IgD-negative memory B cell (primary cell): Measurements from ENCODE around the gene MSH4. TPM values are rescaled to one million over a fixed set of nuclear protein-coding genes. Genes with fewer than 3 reads are reported as not detected.

Source experiments
- H3K27ac Mint-ChIP-seq, 3 donors: one replicate each; pipeline ENCODE4 v1.8.0; 2020 to 2022; ENCODE audit warnings: mild to moderate bottlenecking in 3 of 3, mixed read lengths in 3 of 3, moderate library complexity in 1 of 3
- H3K27me3 Mint-ChIP-seq: one replicate; pipeline ENCODE4 v1.8.0; 2021; ENCODE audit warnings: mixed read lengths
- H3K36me3 Mint-ChIP-seq: one replicate; pipeline ENCODE4 v1.8.0; 2020; ENCODE audit warnings: mild to moderate bottlenecking, mixed read lengths
- H3K4me1 Mint-ChIP-seq, 3 donors: one replicate each; pipeline ENCODE4 v1.8.0; 2020 to 2022; ENCODE audit warnings: mixed read lengths in 3 of 3, mild to moderate bottlenecking in 1 of 3
- H3K4me3 Mint-ChIP-seq, 4 donors: one replicate each; pipeline ENCODE4 v1.8.0; 2020 to 2022; ENCODE audit warnings: mild to moderate bottlenecking in 4 of 4, mixed read lengths in 4 of 4, moderate library complexity in 3 of 4
- H3K9me3 Mint-ChIP-seq, 3 donors: one replicate each; pipeline ENCODE4 v1.8.0; 2020 to 2021; ENCODE audit warnings: mixed read lengths in 3 of 3, mild to moderate bottlenecking in 1 of 3
- polyA plus RNA-seq: library from polyadenylated mRNA; unstranded; fragments of 300-500 nt; fragmentation: Illumina TruSeq; gene quantifications from one replicate; pipeline ENCODE4 v1.2.3, GENCODE V29; 2021

The MSH4 gene
- polyA plus RNA-seq, 1 donor from 2014 or later = 0.10 TPM

DNA sequence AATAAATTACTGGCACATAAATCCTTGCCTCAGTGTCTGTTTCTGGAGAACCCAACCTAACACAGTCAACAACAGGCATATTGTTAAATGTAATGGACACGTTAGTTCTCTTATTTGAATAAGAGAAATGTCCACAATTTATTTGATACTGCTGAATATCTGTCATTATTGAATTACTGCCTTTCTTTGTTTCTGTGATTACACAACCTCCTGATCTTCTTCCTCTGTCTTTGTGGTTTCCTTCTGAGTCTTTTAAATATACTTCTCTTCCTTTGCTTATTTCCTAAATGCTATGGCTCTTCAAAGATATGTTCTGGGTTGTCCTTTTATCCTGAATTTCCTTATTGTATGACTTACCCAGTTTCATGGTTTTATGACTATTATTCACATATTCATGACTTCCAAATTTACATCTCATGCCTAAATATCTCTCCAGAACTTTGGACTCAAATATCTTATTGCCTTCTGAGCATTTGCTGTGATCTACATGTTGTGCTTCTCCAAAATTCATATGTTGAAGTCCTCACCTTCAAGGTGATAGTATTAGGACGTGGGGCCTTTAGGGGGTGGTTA lies 39.9 kb downstream of the MSH4 start:
- peaks cover 6% of the 10 kb centered on the region for H3K36me3 Mint-ChIP-seq
- H3K4me1 Mint-ChIP-seq = no peaks in the 10 kb centered on the region
- no peaks in the 10 kb centered on the region for H3K27me3 Mint-ChIP-seq
- no peak overlapping the region for H3K27ac Mint-ChIP-seq
- H3K9me3 Mint-ChIP-seq = peaks cover 5 to 14% (median 6%) of the 10 kb centered on the region in 3 donors
- H3K4me3 Mint-ChIP-seq = no peak overlapping the region

DNA sequence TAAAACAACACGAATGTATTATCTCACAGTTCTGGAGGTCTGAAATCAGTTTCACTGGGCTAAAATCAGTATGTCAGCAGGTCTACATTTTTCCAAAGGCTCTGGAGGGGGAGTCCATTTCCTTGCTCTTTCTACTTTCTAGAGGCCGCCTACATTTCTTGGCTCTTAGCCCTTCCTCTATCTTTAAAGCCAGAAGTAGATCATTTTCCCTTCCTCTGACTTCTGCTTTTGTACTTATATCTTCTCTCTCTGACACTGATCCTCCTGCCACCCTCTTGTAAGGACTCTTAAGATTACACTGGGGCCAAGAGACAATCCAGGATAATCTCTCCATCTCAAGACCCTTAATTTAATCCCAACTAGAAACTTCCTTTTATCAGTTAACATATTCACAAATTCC lies 41.4 kb downstream of the MSH4 start:
- H3K27me3 Mint-ChIP-seq = no peaks in the 10 kb centered on the region
- H3K27ac Mint-ChIP-seq = no peak overlapping the region
- H3K9me3 Mint-ChIP-seq = peaks cover 5 to 8% (median 5%) of the 10 kb centered on the region in 3 donors
- no peaks in the 10 kb centered on the region for H3K4me1 Mint-ChIP-seq
- H3K4me3 Mint-ChIP-seq = no peak overlapping the region
- peaks cover 6% of the 10 kb centered on the region for H3K36me3 Mint-ChIP-seq

DNA sequence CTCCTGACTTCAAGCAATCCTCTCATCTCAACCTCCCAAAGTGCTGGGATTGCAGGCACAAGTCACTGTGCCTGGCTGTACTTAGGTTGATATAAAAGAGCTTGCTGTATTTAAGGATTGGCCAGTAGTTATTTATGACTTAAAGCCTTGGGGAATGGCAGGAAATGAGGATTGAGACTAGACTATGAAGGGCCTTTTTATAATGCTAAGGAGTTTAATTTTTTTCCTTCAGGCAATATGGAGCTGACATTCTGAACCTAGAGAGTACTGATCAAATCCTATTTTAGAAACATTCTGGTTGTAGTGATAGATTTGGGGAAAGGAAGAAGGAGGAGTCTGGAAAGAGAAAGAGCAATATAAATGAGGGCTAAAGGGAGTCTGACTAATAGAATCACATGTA lies 44.7 kb downstream of the MSH4 start:
- Mint-ChIP-seq H3K27me3 (no peaks in the 10 kb centered on the region), H3K9me3 (peaks cover 0 to 3% (median 2%) of the 10 kb centered on the region in 3 donors), H3K27ac (no peak overlapping the region), H3K36me3 (peaks cover 3% of the 10 kb centered on the region), H3K4me1 (no peaks in the 10 kb centered on the region), H3K4me3 (no peak overlapping the region)

DNA sequence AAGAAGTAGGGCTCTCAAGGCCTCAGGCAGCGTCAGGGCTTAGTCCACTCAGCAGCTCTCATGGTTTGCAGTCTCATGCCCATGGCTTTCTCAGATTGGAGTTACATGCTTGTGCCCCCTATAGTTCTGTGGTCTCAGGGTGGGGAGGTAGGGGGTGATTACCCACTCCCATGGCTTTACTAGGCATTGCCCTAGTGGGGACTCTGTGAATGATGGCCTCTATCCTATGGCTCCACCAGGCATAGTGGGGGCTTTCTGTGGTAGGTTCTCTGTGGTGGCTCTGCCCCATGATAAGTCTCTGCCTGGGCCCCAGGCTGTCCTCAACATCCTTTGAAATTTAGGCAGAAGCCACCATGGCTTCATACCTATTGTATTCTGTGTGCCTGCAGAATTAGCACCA lies 48.9 kb downstream of the MSH4 start:
- peak overlapping the region in 1 of 3 donors; percentile 54 for H3K27ac Mint-ChIP-seq
- no peaks in the 10 kb centered on the region for H3K36me3 Mint-ChIP-seq
- H3K4me3 Mint-ChIP-seq = no peak overlapping the region
- no peaks in the 10 kb centered on the region for H3K9me3 Mint-ChIP-seq
- no peaks in the 10 kb centered on the region for H3K4me1 Mint-ChIP-seq
- no peaks in the 10 kb centered on the region for H3K27me3 Mint-ChIP-seq

DNA sequence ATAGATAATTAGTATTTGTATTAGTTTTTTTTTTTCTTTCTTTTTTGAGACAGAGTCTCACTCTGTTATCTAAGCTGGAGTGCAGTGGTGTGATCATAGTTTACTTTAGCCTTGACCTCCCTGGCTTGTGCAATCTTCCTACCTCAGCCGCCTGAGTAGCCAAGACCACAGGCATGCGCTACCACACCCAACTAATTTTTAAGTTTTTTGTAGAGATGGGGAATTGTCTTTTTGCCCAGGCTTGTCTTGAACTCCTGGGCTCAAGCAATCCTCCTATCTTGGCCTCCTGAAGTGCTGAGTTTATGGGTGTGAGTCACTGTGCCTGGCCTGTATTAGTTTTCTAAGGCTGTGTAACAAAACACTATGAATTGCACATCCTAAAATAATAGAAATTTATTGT lies 58.3 kb downstream of the MSH4 start:
- H3K27me3 Mint-ChIP-seq = no peaks in the 10 kb centered on the region
- H3K4me1 Mint-ChIP-seq = no peaks in the 10 kb centered on the region
- H3K4me3 Mint-ChIP-seq = no peak overlapping the region
- H3K36me3 Mint-ChIP-seq = no peaks in the 10 kb centered on the region
- H3K9me3 Mint-ChIP-seq = peaks cover 0 to 5% (median 2%) of the 10 kb centered on the region in 3 donors
- H3K27ac Mint-ChIP-seq = no peak overlapping the region

DNA sequence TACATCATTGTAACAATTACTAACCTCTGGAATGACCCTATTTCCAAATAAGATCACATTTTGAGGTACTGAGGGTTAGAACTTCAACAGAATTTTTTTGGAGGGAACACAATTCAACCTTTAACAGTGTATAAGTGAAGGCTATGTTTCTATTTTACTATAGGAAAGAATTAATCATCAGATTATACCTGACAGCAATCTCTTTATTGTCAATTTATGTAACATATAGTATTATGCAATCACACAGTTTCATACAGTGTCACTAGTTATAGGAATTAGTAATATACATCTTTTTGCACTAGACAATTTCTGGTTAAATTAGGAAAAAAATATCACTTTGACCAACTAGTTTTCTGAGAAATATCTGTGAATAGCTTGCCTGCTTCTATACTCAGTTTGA lies 59.1 kb downstream of the MSH4 start:
- H3K9me3 Mint-ChIP-seq = peaks cover 0 to 5% (median 2%) of the 10 kb centered on the region in 3 donors
- H3K27ac Mint-ChIP-seq = no peak overlapping the region
- no peaks in the 10 kb centered on the region for H3K4me1 Mint-ChIP-seq
- no peaks in the 10 kb centered on the region for H3K27me3 Mint-ChIP-seq
- no peak overlapping the region for H3K4me3 Mint-ChIP-seq
- H3K36me3 Mint-ChIP-seq = no peaks in the 10 kb centered on the region

DNA sequence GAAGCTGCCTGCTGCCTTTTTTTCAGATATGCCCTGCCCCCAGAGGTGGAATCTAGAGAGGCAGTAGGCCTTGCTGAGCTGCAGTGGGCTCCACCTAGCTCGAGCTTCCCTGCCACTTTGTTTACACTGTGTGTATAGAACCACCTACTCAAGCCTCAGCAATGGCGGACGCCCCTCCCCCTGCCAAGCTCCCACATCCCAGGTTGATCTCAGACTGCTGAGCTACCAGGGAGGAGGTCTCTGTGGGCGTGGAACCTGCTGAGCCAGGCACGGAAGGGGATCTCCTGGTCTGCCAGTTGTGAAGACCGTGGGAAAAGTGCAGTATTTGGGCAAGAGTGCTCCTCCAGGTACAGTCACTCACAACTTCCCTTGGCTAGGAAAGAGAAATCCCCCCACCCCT lies 65.1 kb downstream of the MSH4 start:
- Mint-ChIP-seq H3K4me1 (no peaks in the 10 kb centered on the region), H3K4me3 (no peak overlapping the region), H3K36me3 (no peaks in the 10 kb centered on the region), H3K27me3 (no peaks in the 10 kb centered on the region), H3K27ac (no peak overlapping the region), H3K9me3 (peaks cover 0 to 5% (median 0%) of the 10 kb centered on the region in 3 donors)

DNA sequence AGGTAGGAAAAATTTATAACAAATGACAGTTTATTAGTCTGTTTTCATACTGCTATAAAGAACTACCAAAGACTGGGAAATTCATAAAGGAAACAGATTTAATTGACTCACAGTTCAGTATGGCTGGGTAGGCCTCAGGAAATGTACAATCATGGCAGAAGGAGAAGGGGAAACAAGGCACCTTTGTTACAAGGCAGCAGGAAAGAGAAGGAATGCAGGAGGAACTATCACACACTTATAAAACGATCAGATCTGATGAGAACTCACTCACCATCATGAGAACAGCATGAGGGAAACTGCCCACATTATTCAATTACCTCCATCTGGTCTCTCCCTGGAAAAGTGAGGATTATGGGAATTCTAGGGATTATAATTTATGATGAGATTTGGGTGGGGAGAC lies 74.3 kb downstream of the MSH4 start:
- H3K4me3 Mint-ChIP-seq = no peak overlapping the region
- peaks cover 2% of the 10 kb centered on the region for H3K27me3 Mint-ChIP-seq
- H3K27ac Mint-ChIP-seq = no peak overlapping the region
- peaks cover 0 to 2% (median 1%) of the 10 kb centered on the region in 3 donors for H3K9me3 Mint-ChIP-seq
- no peaks in the 10 kb centered on the region for H3K36me3 Mint-ChIP-seq
- no peaks in the 10 kb centered on the region for H3K4me1 Mint-ChIP-seq

DNA sequence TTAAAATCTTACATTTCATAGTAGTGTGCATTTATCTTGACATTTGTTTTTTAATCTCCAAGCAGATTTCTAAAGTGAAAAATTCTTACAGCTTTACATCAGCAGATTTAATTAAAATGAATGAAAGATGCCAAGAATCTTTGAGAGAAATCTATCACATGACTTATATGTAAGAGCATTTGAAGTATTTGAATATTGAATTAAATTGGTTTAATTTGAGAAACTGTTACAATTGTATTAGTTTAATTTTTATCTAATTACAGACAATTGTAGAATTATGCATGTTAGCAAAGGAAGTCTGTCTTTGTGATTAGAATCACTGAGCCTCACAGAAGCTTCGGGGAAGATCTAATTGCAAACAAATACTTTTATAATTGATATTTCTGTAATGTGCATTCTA lies 83.3 kb downstream of the MSH4 start:
- Mint-ChIP-seq H3K9me3 (no peaks in the 10 kb centered on the region), H3K36me3 (no peaks in the 10 kb centered on the region), H3K4me1 (no peaks in the 10 kb centered on the region), H3K4me3 (no peak overlapping the region), H3K27ac (no peak overlapping the region), H3K27me3 (no peaks in the 10 kb centered on the region)

DNA sequence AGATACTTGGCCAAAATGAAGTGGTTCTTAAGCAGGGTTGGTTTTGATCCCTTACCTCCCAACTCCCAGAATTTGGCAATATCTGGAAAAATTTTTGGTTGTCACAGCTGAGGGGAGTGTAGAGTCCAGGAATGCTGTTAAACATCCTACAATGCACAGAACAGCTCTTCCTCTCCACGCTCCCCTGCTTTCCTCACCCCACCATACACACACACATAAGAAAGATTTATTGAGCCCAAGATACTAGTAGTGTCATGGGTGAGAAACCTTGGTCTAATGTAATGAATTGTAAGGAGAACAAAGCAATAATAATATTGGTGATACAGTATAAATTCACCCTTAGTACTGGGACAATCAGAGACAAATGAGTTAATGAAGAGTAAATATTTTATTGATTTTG lies 87.8 kb downstream of the MSH4 start:
- Mint-ChIP-seq H3K36me3 (no peaks in the 10 kb centered on the region), H3K27me3 (no peaks in the 10 kb centered on the region), H3K4me1 (no peaks in the 10 kb centered on the region), H3K4me3 (no peak overlapping the region), H3K27ac (no peak overlapping the region), H3K9me3 (peaks cover 0 to 3% (median 0%) of the 10 kb centered on the region in 3 donors)

DNA sequence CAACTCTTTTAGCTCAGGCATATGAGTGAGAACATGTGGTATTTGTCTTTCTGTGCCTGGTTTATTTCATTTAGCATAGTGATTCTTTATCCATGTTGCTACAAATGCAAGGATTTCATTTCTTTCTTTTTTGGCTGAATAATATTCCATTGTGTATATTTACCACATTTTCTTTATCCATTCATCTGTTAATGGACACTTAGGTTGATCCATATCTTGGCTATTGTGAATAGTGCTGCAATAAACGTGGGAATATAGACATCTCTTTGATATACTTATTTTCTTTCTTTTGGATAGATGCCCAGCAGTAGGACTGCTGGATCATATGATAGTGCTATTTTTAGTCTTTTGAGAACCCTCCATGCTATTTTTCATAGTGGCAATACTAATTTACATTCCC lies 104.7 kb downstream of the MSH4 start:
- no peaks in the 10 kb centered on the region for H3K27me3 Mint-ChIP-seq
- peaks cover 2% of the 10 kb centered on the region for H3K36me3 Mint-ChIP-seq
- no peaks in the 10 kb centered on the region for H3K4me1 Mint-ChIP-seq
- no peak overlapping the region for H3K4me3 Mint-ChIP-seq
- H3K9me3 Mint-ChIP-seq = no peaks in the 10 kb centered on the region
- H3K27ac Mint-ChIP-seq = no peak overlapping the region

DNA sequence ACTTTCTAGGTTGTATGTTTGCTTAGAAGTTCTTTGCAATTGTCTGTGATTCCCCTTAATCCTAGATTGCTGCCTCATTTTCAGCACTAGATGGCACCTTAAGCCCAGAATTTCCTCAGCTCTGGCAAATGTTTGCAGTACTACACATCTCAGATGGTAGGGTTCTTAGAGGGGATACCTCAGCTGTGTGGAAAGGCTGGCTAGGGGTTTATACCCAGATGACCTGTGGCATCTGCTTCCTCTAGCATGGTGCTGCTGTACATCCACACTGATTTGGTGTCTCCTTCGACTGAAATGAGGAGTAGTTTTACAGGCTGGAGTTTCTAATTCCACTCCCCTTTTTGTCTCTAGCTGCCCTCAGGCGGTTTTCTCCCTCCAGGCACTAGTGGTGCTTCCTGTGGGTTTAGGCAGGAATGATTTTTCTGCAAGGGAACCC lies 112.1 kb downstream of the MSH4 start:
- Mint-ChIP-seq H3K27me3 (no peaks in the 10 kb centered on the region), H3K36me3 (peaks cover 2% of the 10 kb centered on the region), H3K27ac (no peak overlapping the region), H3K4me3 (no peak overlapping the region), H3K9me3 (peaks cover 3 to 9% (median 7%) of the 10 kb centered on the region in 3 donors), H3K4me1 (no peaks in the 10 kb centered on the region)

DNA sequence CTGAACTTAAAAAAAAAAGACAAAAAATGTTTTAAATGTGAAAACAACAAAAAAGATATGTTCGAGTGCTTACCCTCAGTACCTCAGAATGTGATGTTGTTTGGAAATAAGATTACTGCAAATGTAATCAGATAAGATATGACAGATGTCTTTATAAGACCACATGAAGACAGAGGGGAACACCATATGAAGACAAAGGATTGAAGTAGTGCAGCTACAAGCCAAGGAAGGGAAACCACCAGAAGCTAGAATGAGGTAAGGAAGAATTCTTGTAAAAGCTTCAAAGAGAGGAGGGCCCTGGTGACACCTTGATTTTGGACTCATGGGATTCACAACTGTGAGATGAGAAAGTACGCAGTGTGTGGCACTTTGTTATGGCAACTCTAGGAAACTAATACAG lies 120.2 kb downstream of the MSH4 start:
- H3K4me3 Mint-ChIP-seq = no peak overlapping the region
- H3K9me3 Mint-ChIP-seq = peaks cover 2 to 5% (median 4%) of the 10 kb centered on the region in 3 donors
- no peaks in the 10 kb centered on the region for H3K36me3 Mint-ChIP-seq
- H3K4me1 Mint-ChIP-seq = no peaks in the 10 kb centered on the region
- no peak overlapping the region for H3K27ac Mint-ChIP-seq
- peaks cover 5% of the 10 kb centered on the region for H3K27me3 Mint-ChIP-seq

DNA sequence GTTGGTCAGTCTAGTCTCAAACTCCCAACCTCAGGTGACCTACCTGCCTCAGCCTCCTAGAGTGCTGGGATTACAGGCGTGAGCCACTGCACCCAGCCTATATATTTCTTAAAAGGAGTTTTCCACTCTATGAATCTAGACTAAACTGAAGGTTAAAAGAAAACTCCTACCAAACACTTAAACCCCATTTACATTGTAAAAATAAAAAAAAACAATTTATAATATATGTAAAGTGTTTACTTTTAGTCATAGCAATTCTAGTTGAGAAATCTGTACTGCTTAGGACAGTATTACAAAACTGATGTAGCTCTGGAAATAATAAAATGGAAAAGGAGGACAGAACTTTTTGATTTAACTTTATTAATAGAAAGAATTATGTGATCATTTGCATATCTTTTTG lies 126.0 kb downstream of the MSH4 start:
- no peak overlapping the region for H3K4me3 Mint-ChIP-seq
- no peaks in the 10 kb centered on the region for H3K27me3 Mint-ChIP-seq
- H3K36me3 Mint-ChIP-seq = no peaks in the 10 kb centered on the region
- no peaks in the 10 kb centered on the region for H3K4me1 Mint-ChIP-seq
- H3K9me3 Mint-ChIP-seq = peaks cover 0 to 8% (median 0%) of the 10 kb centered on the region in 3 donors
- no peak overlapping the region for H3K27ac Mint-ChIP-seq

DNA sequence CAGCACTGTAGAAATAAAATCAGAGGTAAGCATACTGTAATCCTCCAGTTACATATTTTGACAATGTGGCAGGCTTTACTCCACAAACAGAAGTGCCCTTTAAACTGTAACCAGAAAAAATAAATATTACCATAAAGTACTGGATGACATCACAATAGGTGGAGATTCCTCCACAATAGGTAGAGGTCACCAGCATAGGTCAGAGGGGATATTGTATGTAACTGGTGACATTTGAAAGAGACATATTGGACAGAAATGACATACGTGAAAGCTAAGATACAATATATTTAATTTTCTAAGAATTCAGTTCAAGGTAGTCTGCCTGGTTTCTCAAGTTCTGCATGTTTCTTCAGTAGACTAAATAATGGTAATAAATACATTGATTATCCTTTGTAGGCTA lies 135.6 kb downstream of the MSH4 start, which contains the start of gene ASB17:
Gene ASB17 (minus strand): TSS at position 101 of the 400 bp plus-strand sequence. CDS start 113 bp downstream, outside the sequence.
- Mint-ChIP-seq H3K4me1 (no peaks in the 10 kb centered on the region), H3K27me3 (peaks cover 1% of the 10 kb centered on the region), H3K4me3 (no peak within 1 kb of the TSS), H3K27ac (no peak within 1 kb of the TSS), H3K9me3 (peaks cover 0 to 3% (median 0%) of the 10 kb centered on the region in 3 donors), H3K36me3 (no peaks in the 10 kb centered on the region)

DNA sequence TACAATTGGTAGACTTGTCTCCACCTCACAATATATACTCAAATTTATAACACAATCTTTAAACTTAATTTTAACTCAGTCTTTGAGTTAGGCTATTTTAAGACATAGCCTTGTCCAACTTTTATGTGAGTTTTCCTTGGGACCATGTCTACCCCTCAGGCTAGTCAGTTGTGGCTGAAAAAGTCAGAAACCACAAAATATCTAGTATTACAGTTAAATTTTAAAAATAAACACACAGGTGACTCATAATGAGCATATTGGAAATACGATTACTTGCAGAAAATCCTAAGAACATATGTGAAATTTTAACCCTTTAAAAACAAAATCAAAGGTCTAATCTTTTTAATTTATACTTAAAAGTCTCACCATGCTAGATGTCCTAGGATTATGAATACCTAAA lies 140.4 kb downstream of the MSH4 start:
- Mint-ChIP-seq H3K36me3 (no peaks in the 10 kb centered on the region), H3K9me3 (peaks cover 3 to 4% (median 4%) of the 10 kb centered on the region in 3 donors), H3K27ac (no peak overlapping the region), H3K4me1 (no peaks in the 10 kb centered on the region), H3K4me3 (no peak overlapping the region), H3K27me3 (no peaks in the 10 kb centered on the region)
